GM10248 (cell line): ENCODE results near the gene CHST11.

Experiments used
- CTCF ChIA-PET: fragments of 300-600 bp; sonication (Branson Sonifier 250); formaldehyde crosslinking; extraction: SDS; loops from one replicate; lab custom pipeline; 2021; ENCODE audit warnings: antibody characterized with exemption; lab: Yijun Ruan, JAX
- POLR2A ChIA-PET: fragments of 350-650 bp; sonication (Branson Sonifier 250); formaldehyde crosslinking; extraction: SDS; loops from one replicate; lab custom pipeline; 2020; ENCODE audit warnings: antibody characterized with exemption; lab: Yijun Ruan, JAX
- DNase-seq: peaks from one replicate; pipeline ENCODE4 v3.0.0; 2012; ENCODE audit errors: extremely low spot score
- CTCF ChIP-seq: IDR thresholded peaks from 2 replicates; pipeline ENCODE4 v1.5.1; 2012; ENCODE audit warnings: mild to moderate bottlenecking, low read depth; ENCODE audit errors: extremely low read depth, missing control alignments, control extremely low read depth

The CHST11 gene

GRCh38 chr12:104758771-104759170, 302.0 kb downstream of the CHST11 start:
- POLR2A ChIA-PET, result no interaction called here
- DNase-seq, result no peak
- TF ChIP-seq CTCF, result no peak
- CTCF ChIA-PET, result interaction anchor here (1.3 to 1.6 kb wide), 2 partner anchors 17 to 20 kb away, joined by 3 read pairs; no protein-coding TSS in a partner anchor

GRCh38 chr12:104761091-104761490, 304.3 kb downstream of the CHST11 start:
- CTCF ChIA-PET, result interaction anchor here (1.1 to 2.2 kb wide), 3 partner anchors 9 to 379 kb away, joined by 4 to 7 read pairs (median 6); no protein-coding TSS in a partner anchor

GRCh38 chr12:104761611-104762010, 304.9 kb downstream of the CHST11 start:
- CTCF ChIA-PET, result interaction anchor here (1.1 to 2.7 kb wide), 4 partner anchors 9 to 380 kb away, joined by 4 to 11 read pairs (median 6); no protein-coding TSS in a partner anchor
- DNase-seq, result no peak
- POLR2A ChIA-PET, result no interaction called here
- TF ChIP-seq CTCF, result no peak

More at GRCh38 chr12:104761091-104761490, 304.3 kb downstream of the CHST11 start:
- no peak for TF ChIP-seq CTCF
- DNase-seq, result no peak
- POLR2A ChIA-PET, result no interaction called here

- POLR2A ChIA-PET, result no interaction called here
- no peak for DNase-seq
- TF ChIP-seq CTCF, result no peak
- CTCF ChIA-PET, result interaction anchor here (1.0 to 2.7 kb wide), 7 partner anchors 9 to 209 kb away, joined by 3 to 11 read pairs (median 3); no protein-coding TSS in a partner anchor
These were observed 306.5 kb downstream of the CHST11 start for GRCh38 chr12:104763168-104763805.

GRCh38 chr12:104764225-104765091, 307.7 kb downstream of the CHST11 start:
- DNase-seq, result no peak
- TF ChIP-seq CTCF, result no peak
- POLR2A ChIA-PET, result no interaction called here
- CTCF ChIA-PET, result interaction anchor here (0.9 to 2.7 kb wide), 7 partner anchors 11 to 382 kb away, joined by 3 to 11 read pairs (median 4); no protein-coding TSS in a partner anchor

- ChIA-PET POLR2A (no interaction called here), CTCF (interaction anchor here (1.2 to 2.1 kb wide), 4 partner anchors 12 to 24 kb away, joined by 3 to 10 read pairs (median 7); no protein-coding TSS in a partner anchor)
- no peak for TF ChIP-seq CTCF
- no peak for DNase-seq
These were observed 310.5 kb downstream of the CHST11 start for GRCh38 chr12:104767261-104767660.
